Naive thymus-derived CD8-positive, alpha-beta T cell (primary cell): ENCODE results near the gene ADCY2. TPM values are rescaled to one million over a fixed set of nuclear protein-coding genes. Genes with fewer than 3 reads are reported as not detected.

Source experiments
- ATAC-seq, 2 donors: fragments of 150-1000 bp; cut with Tn5 transposase in 1 of 2; sonication (Bioruptor Pico), chemical (Tn5 transposase) in 1 of 2; 1 replicate in 1 of 2; 2 replicates in 1 of 2; pipeline ENCODE4 v1.10.0; 2021; ENCODE audit warnings: mild to moderate bottlenecking in 2 of 2, moderate library complexity in 2 of 2
- POLR2A ChIA-PET: fragments of 350-600 bp; sonication (Branson Sonifier 250); formaldehyde crosslinking; loops from one replicate; lab custom pipeline; 2021; ENCODE audit warnings: antibody characterized with exemption; lab: Charles Lee
- DNase-seq, 10 donors: peaks; one replicate each; pipeline versions ENCODE4 v3.0.0 to v3.0.0-alpha.2; 2020 to 2022
- H3K27ac Mint-ChIP-seq, 10 donors: one replicate each; pipeline ENCODE4 v1.8.0; 2020 to 2022; ENCODE audit warnings: mild to moderate bottlenecking in 10 of 10, mixed read lengths in 10 of 10, moderate library complexity in 4 of 10, inconsistent platforms in 1 of 10
- H3K27me3 Mint-ChIP-seq, 5 donors: one replicate each; pipeline ENCODE4 v1.8.0; 2021 to 2022; ENCODE audit warnings: mixed read lengths in 5 of 5
- H3K36me3 Mint-ChIP-seq, 3 donors: one replicate each; pipeline ENCODE4 v1.8.0; 2020 to 2022; ENCODE audit warnings: mixed read lengths in 3 of 3, mild to moderate bottlenecking in 2 of 3, inconsistent platforms in 1 of 3
- H3K4me1 Mint-ChIP-seq, 4 donors: one replicate each; pipeline ENCODE4 v1.8.0; 2021 to 2022; ENCODE audit warnings: mixed read lengths in 4 of 4
- H3K4me3 Mint-ChIP-seq, 10 donors: one replicate each; pipeline ENCODE4 v1.8.0; 2020 to 2022; ENCODE audit warnings: mild to moderate bottlenecking in 10 of 10, mixed read lengths in 10 of 10, moderate library complexity in 6 of 10, inconsistent platforms in 1 of 10
- H3K9me3 Mint-ChIP-seq, 9 donors: one replicate each; pipeline ENCODE4 v1.8.0; 2020 to 2022; ENCODE audit warnings: mixed read lengths in 9 of 9, mild to moderate bottlenecking in 3 of 9, inconsistent platforms in 1 of 9, moderate library complexity in 1 of 9
- polyA plus RNA-seq, 3 donors: library from polyadenylated mRNA; unstranded; fragments of 300-500 nt; fragmentation: Illumina TruSeq; gene quantifications; one replicate each; pipeline ENCODE4 v1.2.3, GENCODE V29; 2021
- total RNA-seq, 8 experiments: library from RNA in 2 of 8; stranded (reverse) in 2 of 8; gene quantifications; one replicate each; pipeline ENCODE4 v1.2.3 and lab custom pipeline; 2021 to 2026

Gene ADCY2
- total and polyA plus RNA-seq, 5 experiments from 2014 or later = not detected

- DNase-seq = no peak
- Mint-ChIP-seq H3K4me3 (no peak overlapping the region), H3K36me3 (peaks cover 0 to 5% (median 0%) of the 10 kb centered on the region in 3 donors), H3K27ac (no peak overlapping the region), H3K9me3 (peaks cover 0 to 9% (median 0%) of the 10 kb centered on the region in 9 donors), H3K27me3 (peaks cover 3 to 16% (median 6%) of the 10 kb centered on the region in 5 donors), H3K4me1 (no peaks in the 10 kb centered on the region)
- ATAC-seq = no peak
- POLR2A ChIA-PET = no interaction called here
Observed at GRCh38 chr5:7706256-7706655, 310.3 kb downstream of the ADCY2 start.

DNA sequence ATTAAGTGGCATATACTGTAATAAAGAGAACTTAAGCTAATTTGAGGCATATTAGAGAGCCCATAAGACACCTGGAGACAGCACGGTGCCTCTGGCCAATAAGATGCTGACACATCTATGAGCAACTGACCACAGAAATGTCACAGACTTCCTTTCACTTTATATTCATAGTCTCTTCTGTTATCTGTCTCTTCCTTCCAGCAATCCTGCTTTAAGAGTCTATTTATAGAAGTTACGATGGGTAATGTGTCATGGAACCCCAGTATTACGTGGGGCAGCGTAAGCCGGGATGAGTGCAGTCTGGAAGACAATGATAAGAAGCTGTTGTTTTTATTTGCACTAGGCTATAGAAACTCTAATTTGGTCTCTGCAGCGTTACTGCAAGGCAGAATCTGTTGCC, 318.2 kb downstream of the ADCY2 start:
- Mint-ChIP-seq H3K36me3 (no peaks in the 10 kb centered on the region), H3K4me3 (no peak overlapping the region), H3K9me3 (peaks cover 0 to 9% (median 0%) of the 10 kb centered on the region in 9 donors), H3K27ac (no peak overlapping the region), H3K27me3 (peaks cover 0 to 15% (median 5%) of the 10 kb centered on the region in 5 donors), H3K4me1 (no peaks in the 10 kb centered on the region)
- ATAC-seq (no peak), DNase-seq (no peak)
- POLR2A ChIA-PET = no interaction called here

DNA sequence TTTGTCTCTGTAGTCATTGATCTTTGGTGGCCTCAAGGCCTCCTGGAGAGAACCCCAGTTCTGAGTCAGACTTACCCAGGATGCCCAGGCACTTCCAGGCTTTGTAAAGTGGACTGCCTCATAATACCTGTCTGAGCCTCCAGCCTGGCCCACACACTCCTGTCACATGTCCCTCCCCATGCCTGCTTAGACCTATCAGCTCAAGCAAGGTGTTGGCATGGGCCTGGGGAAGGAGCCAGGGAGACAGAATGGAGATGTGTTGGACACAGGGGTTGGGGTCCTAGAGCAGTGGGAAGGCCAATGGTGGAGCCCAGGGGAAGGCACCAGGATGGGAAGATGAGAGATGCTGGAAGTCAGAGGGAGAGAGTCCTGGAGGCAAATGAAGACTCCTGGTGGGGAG, 318.8 kb downstream of the ADCY2 start:
- POLR2A ChIA-PET = no interaction called here
- peaks cover 0 to 9% (median 0%) of the 10 kb centered on the region in 9 donors for H3K9me3 Mint-ChIP-seq
- ATAC-seq (no peak), DNase-seq (no peak)
- no peaks in the 10 kb centered on the region for H3K36me3 Mint-ChIP-seq
- H3K4me1 Mint-ChIP-seq = no peaks in the 10 kb centered on the region
- H3K27me3 Mint-ChIP-seq = peaks cover 0 to 15% (median 7%) of the 10 kb centered on the region in 5 donors
- peak overlapping the region in 1 of 10 donors; percentile 35 for H3K27ac Mint-ChIP-seq
- peak overlapping the region in 1 of 10 donors; percentile 37 for H3K4me3 Mint-ChIP-seq

- H3K36me3 Mint-ChIP-seq = no peaks in the 10 kb centered on the region
- peaks cover 0 to 4% (median 0%) of the 10 kb centered on the region in 9 donors for H3K9me3 Mint-ChIP-seq
Observed at GRCh38 chr5:7717691-7718090, 321.8 kb downstream of the ADCY2 start.

GRCh38 chr5:7728076-7728475, 332.1 kb downstream of the ADCY2 start:
- Mint-ChIP-seq H3K36me3 (no peaks in the 10 kb centered on the region), H3K4me3 (no peak overlapping the region), H3K9me3 (peaks cover 0 to 3% (median 0%) of the 10 kb centered on the region in 9 donors), H3K4me1 (no peaks in the 10 kb centered on the region), H3K27ac (no peak overlapping the region), H3K27me3 (peaks cover 0 to 6% (median 4%) of the 10 kb centered on the region in 5 donors)
- no peak for ATAC-seq
- DNase-seq = no peak
- POLR2A ChIA-PET = no interaction called here

More at GRCh38 chr5:7717691-7718090, 321.8 kb downstream of the ADCY2 start:
- Mint-ChIP-seq H3K27me3 (peaks cover 0 to 12% (median 7%) of the 10 kb centered on the region in 5 donors), H3K4me3 (no peak overlapping the region), H3K4me1 (no peaks in the 10 kb centered on the region), H3K27ac (no peak overlapping the region)
- POLR2A ChIA-PET = no interaction called here
- ATAC-seq = no peak
- DNase-seq = no peak

- Mint-ChIP-seq H3K36me3 (no peaks in the 10 kb centered on the region), H3K27me3 (peaks cover 0 to 9% (median 3%) of the 10 kb centered on the region in 5 donors)
- ATAC-seq = no peak
Observed at GRCh38 chr5:7741415-7742065, 345.6 kb downstream of the ADCY2 start.

DNA sequence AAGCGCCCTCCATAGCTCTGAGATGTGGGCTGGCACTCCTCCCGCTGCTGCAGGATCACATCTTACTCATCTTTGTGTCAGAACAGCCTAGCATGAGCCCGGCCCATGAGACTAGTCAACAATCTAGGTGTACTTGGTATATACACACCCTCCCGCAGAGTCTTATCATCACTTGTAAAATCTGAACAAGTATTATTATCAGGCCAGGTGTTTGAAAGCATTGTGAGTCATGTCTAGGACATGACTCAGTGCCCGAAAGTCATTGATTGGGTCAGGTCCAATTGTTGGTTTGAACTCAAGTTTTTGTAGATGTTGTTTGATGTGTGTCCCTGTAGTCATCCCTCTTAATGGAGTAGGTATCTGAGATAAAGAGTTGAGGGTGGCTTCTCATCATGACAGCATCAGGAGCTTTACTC, 346.3 kb downstream of the ADCY2 start:
- POLR2A ChIA-PET = no interaction called here
- ATAC-seq (no peak), DNase-seq (no peak)
- Mint-ChIP-seq H3K9me3 (no peaks in the 10 kb centered on the region), H3K4me3 (no peak overlapping the region), H3K27ac (no peak overlapping the region), H3K36me3 (no peaks in the 10 kb centered on the region), H3K27me3 (peaks cover 2 to 12% (median 5%) of the 10 kb centered on the region in 5 donors), H3K4me1 (no peaks in the 10 kb centered on the region)

More at GRCh38 chr5:7741415-7742065, 345.6 kb downstream of the ADCY2 start:
- Mint-ChIP-seq H3K4me1 (no peaks in the 10 kb centered on the region), H3K4me3 (no peak overlapping the region), H3K27ac (no peak overlapping the region), H3K9me3 (no peaks in the 10 kb centered on the region)
- POLR2A ChIA-PET = no interaction called here
- DNase-seq = no peak

DNA sequence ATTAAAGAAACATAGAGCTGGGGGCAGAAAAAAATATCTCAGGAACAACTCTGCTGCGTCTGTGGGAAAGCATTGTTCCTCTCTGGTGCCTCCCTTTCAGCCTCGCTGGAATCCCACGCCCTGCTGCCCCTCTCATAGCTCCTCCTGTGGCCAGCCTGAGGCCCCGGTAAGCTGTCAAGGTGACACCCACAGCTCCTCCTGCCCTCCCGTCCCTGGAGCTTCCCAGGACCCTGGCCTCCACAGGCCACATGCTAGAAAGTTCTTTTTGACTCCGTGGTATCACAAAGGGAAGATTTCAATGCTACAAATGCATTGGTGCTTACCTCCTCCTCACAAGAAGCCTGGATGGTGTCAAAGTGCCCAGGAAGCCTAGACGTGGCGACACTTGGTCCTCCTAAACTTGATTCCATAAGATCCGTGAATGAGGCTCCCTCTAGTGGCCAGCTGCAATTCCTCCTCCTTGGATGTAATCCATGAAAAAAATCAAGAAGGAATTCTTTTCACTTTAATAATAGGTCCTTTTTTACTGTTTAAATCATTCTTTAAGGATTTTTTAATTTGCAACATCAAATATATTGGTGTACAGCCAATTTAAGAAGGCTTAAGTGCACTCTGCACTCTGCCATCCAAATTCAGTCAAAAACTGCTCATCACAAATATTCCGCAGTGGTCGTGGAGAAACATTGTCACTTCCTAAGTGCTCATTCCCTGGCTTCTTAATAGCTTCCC, 350.1 kb downstream of the ADCY2 start:
- ATAC-seq (no peak), DNase-seq (peak in 5 of 10 donors; percentile 9 to 15 (median 11))
- Mint-ChIP-seq H3K27me3 (peaks cover 0 to 16% (median 4%) of the 10 kb centered on the region in 5 donors), H3K4me1 (no peaks in the 10 kb centered on the region), H3K27ac (peak overlapping the region in 1 of 10 donors; percentile 13), H3K4me3 (no peak overlapping the region), H3K9me3 (no peaks in the 10 kb centered on the region), H3K36me3 (no peaks in the 10 kb centered on the region)
- POLR2A ChIA-PET = no interaction called here

DNA sequence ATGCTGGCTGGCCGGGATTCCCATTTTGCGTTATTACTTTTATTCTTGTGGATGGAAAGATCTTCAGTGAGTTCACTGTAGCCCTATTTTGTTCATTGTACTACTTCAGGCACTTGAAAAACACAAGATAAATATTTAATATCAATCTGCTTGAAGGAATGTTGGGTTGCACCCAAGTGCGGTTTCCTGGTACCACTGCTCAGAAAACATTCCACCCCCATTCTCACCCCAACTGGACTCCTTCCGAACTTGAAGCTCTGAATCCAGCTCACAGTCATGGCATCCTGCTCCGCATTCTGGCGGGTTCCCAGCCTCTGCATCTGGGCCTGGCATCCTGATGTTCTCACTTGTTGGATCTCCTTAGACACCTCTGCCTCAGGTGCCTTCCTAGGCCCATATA, 351.8 kb downstream of the ADCY2 start:
- Mint-ChIP-seq H3K4me1 (no peaks in the 10 kb centered on the region), H3K9me3 (peaks cover 0 to 2% (median 0%) of the 10 kb centered on the region in 9 donors)
- POLR2A ChIA-PET = no interaction called here

GRCh38 chr5:7749626-7750025, 353.7 kb downstream of the ADCY2 start:
- Mint-ChIP-seq H3K4me3 (no peak overlapping the region), H3K27ac (no peak overlapping the region), H3K27me3 (peaks cover 10 to 27% (median 16%) of the 10 kb centered on the region in 5 donors), H3K36me3 (no peaks in the 10 kb centered on the region), H3K4me1 (no peaks in the 10 kb centered on the region), H3K9me3 (peaks cover 0 to 2% (median 0%) of the 10 kb centered on the region in 9 donors)
- POLR2A ChIA-PET = no interaction called here
- DNase-seq (no peak), ATAC-seq (no peak)

More for the DNA sequence above, 351.8 kb downstream of the ADCY2 start:
- Mint-ChIP-seq H3K27me3 (peaks cover 1 to 16% (median 8%) of the 10 kb centered on the region in 5 donors), H3K27ac (no peak overlapping the region), H3K36me3 (no peaks in the 10 kb centered on the region), H3K4me3 (no peak overlapping the region)
- no peak for ATAC-seq
- DNase-seq = no peak

DNA sequence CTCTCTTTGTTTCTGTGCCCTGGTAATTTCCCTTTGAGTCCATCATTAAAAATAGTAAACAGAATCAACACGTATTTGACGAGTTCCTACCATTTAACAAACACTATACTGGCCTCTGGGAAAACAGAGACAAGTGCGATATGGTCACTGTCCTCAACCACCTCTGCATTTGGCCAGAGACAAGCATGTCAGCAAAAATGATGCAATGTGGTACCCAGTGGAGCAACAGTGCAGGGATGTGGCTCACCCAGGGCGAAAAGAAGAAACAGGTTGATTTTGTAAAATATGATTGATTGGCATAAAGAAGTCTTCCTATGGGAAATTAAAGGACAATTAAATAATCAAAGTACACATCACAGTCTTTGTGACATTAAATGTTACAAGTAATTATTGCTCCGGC, 355.9 kb downstream of the ADCY2 start:
- POLR2A ChIA-PET = no interaction called here
- Mint-ChIP-seq H3K4me1 (peaks cover 0 to 3% (median 0%) of the 10 kb centered on the region in 4 donors), H3K27me3 (peaks cover 18 to 44% (median 28%) of the 10 kb centered on the region in 5 donors), H3K4me3 (no peak overlapping the region), H3K27ac (no peak overlapping the region), H3K9me3 (peaks cover 0 to 2% (median 0%) of the 10 kb centered on the region in 9 donors), H3K36me3 (no peaks in the 10 kb centered on the region)
- ATAC-seq (no peak), DNase-seq (no peak)

- H3K27ac Mint-ChIP-seq = no peak overlapping the region
- POLR2A ChIA-PET = no interaction called here
- DNase-seq = no peak
- H3K4me1 Mint-ChIP-seq = peaks cover 0 to 3% (median 0%) of the 10 kb centered on the region in 4 donors
- no peaks in the 10 kb centered on the region for H3K36me3 Mint-ChIP-seq
- peaks cover 0 to 2% (median 0%) of the 10 kb centered on the region in 9 donors for H3K9me3 Mint-ChIP-seq
- H3K4me3 Mint-ChIP-seq = no peak overlapping the region
- H3K27me3 Mint-ChIP-seq = peaks cover 21 to 42% (median 24%) of the 10 kb centered on the region in 5 donors
- no peak for ATAC-seq
Observed at GRCh38 chr5:7753181-7753580, 357.2 kb downstream of the ADCY2 start.

GRCh38 chr5:7753596-7753995, 357.7 kb downstream of the ADCY2 start:
- ATAC-seq = no peak
- POLR2A ChIA-PET = no interaction called here
- Mint-ChIP-seq H3K9me3 (peaks cover 0 to 2% (median 0%) of the 10 kb centered on the region in 9 donors), H3K27ac (no peak overlapping the region), H3K27me3 (peaks cover 21 to 46% (median 28%) of the 10 kb centered on the region in 5 donors), H3K4me1 (peaks cover 0 to 3% (median 0%) of the 10 kb centered on the region in 4 donors), H3K36me3 (no peaks in the 10 kb centered on the region), H3K4me3 (no peak overlapping the region)
- DNase-seq = no peak
